HepG2 (cell line): ENCODE results near the gene NIPAL3. TPM values are rescaled to one million over a fixed set of nuclear protein-coding genes. Genes with fewer than 3 reads are reported as not detected.
A peak's percentile ranks its signal among the peaks of the same experiment; 100 is the strongest.

Source experiments
- BCL6 ChIP-seq: IDR thresholded peaks from 2 replicates; pipeline ENCODE4 v1.6.1; 2016; ENCODE audit warnings: missing genetic modification reagents, missing compliant biosample characterization
- CBX5 ChIP-seq: sonication (generic); formaldehyde crosslinking; IDR thresholded peaks from 2 replicates; pipeline ENCODE4 v1.4.0; 2020; ENCODE audit warnings: missing genetic modification reagents, borderline replicate concordance
- CENPT ChIP-seq: sonication (generic); formaldehyde crosslinking; IDR thresholded peaks from 2 replicates; pipeline ENCODE4 v1.8.0; 2022; ENCODE audit warnings: low read depth, mild to moderate bottlenecking, moderate library complexity, missing genetic modification reagents
- EZH2 ChIP-seq: conservative IDR thresholded peaks from 2 replicates; pipeline ENCODE4 v1.6.1; 2012; ENCODE audit warnings: mild to moderate bottlenecking, low read depth, low read length, moderate library complexity
- GATA4 ChIP-seq: sonication (generic); IDR thresholded peaks from 2 replicates; pipeline ENCODE4 v1.6.1; 2016; ENCODE audit warnings: antibody characterized with exemption, low read depth, borderline replicate concordance
- GATAD2A ChIP-seq: IDR thresholded peaks from 2 replicates; pipeline ENCODE4 v1.6.1; 2016
- HMG20A ChIP-seq: IDR thresholded peaks from 2 replicates; pipeline ENCODE4 v1.6.1; 2016; ENCODE audit warnings: borderline replicate concordance
- JARID2 ChIP-seq: sonication (generic); formaldehyde crosslinking; IDR thresholded peaks from 2 replicates; pipeline ENCODE4 v1.8.1; 2023; ENCODE audit warnings: missing genetic modification reagents, inconsistent platforms; ENCODE audit not compliant: insufficient replicate concordance
- MEIS2 ChIP-seq: sonication (generic); formaldehyde crosslinking; IDR thresholded peaks from 2 replicates; pipeline ENCODE4 v1.9.0; 2021; ENCODE audit warnings: mild to moderate bottlenecking, missing genetic modification reagents
- SOX5 ChIP-seq: IDR thresholded peaks from 2 replicates; pipeline ENCODE4 v1.6.1; 2016; ENCODE audit warnings: borderline replicate concordance
- STAG1 ChIP-seq: sonication (generic); formaldehyde crosslinking; IDR thresholded peaks from 2 replicates; pipeline ENCODE4 v1.4.0; 2020; ENCODE audit warnings: missing genetic modification reagents
- TBP ChIP-seq: sonication (generic); formaldehyde crosslinking; IDR thresholded peaks from 2 replicates; pipeline ENCODE4 v1.5.0; 2020; ENCODE audit warnings: missing genetic modification reagents
- TBX2 ChIP-seq: sonication (generic); formaldehyde crosslinking; IDR thresholded peaks from 2 replicates; pipeline ENCODE4 v1.5.0; 2020; ENCODE audit warnings: missing genetic modification reagents, mild to moderate bottlenecking, borderline replicate concordance
- XRCC5 ChIP-seq: fragments of 200-400 bp; formaldehyde crosslinking; optimal IDR thresholded peaks from 2 replicates; pipeline ENCODE3; 2017; ENCODE audit warnings: mild to moderate bottlenecking, low read length
- ZNF124 ChIP-seq: sonication (generic); formaldehyde crosslinking; IDR thresholded peaks from 2 replicates; pipeline ENCODE4 v1.4.0; 2020; ENCODE audit warnings: missing genetic modification reagents
- polyA plus RNA-seq, 8 experiments: library from polyadenylated mRNA; depleted of rRNA in 3 of 8; stranded (reverse) in 7 of 8; unstranded in 1 of 8; fragments of >200 nt; fragmentation: Illumina TruSeq in 4 of 8; extraction: Trizol in 4 of 8; gene quantifications; 2 replicates each; pipeline versions ENCODE4 v1.2.1 to v1.2.3, GENCODE V29; 2011 to 2016; ENCODE audit warnings: low read depth in 4 of 8, missing spikeins in 1 of 8, mixed read lengths in 1 of 8; ENCODE audit not compliant: insufficient read depth in 1 of 8
- total RNA-seq, 5 experiments: library from RNA; depleted of rRNA; stranded (reverse); fragments of >200 nt; fragmentation: Illumina TruSeq; extraction: Trizol; gene quantifications; 2 replicates each; pipeline ENCODE4 v1.2.3, GENCODE V29; 2016; ENCODE audit warnings: low read depth in 1 of 5
- TF ChIP-seq, protein P1 (sequence below): IDR thresholded peaks from 2 replicates; pipeline ENCODE4 v1.6.1; 2016; ENCODE audit warnings: low read depth, missing genetic modification reagents, missing compliant biosample characterization
- TF ChIP-seq, protein P2 (sequence below): IDR thresholded peaks from 2 replicates; pipeline ENCODE4 v1.6.1; 2012; ENCODE audit warnings: inconsistent platforms
- TF ChIP-seq, protein P3 (sequence below): sonication (generic); formaldehyde crosslinking; IDR thresholded peaks from 2 replicates; pipeline ENCODE4 v1.4.0; 2020; ENCODE audit warnings: mild to moderate bottlenecking, missing genetic modification reagents
- TF ChIP-seq, protein P4 (sequence below): IDR thresholded peaks from 2 replicates; pipeline ENCODE4 v1.6.1; 2018; ENCODE audit warnings: missing genetic modification reagents
- TF ChIP-seq, protein P5 (sequence below): sonication (generic); formaldehyde crosslinking; IDR thresholded peaks from 2 replicates; pipeline ENCODE4 v1.4.0; 2020; ENCODE audit warnings: missing genetic modification reagents
- TF ChIP-seq, protein P6 (sequence below): sonication (generic); formaldehyde crosslinking; IDR thresholded peaks from 2 replicates; pipeline ENCODE4 v1.4.0; 2020; ENCODE audit warnings: mild to moderate bottlenecking, missing genetic modification reagents

The NIPAL3 gene
- total and polyA plus RNA-seq, 2 of the 13 experiments (the other 11 are each of a cell fraction or from before 2014, with no cell fraction given), result 5.6 to 8.6 TPM

DNA sequence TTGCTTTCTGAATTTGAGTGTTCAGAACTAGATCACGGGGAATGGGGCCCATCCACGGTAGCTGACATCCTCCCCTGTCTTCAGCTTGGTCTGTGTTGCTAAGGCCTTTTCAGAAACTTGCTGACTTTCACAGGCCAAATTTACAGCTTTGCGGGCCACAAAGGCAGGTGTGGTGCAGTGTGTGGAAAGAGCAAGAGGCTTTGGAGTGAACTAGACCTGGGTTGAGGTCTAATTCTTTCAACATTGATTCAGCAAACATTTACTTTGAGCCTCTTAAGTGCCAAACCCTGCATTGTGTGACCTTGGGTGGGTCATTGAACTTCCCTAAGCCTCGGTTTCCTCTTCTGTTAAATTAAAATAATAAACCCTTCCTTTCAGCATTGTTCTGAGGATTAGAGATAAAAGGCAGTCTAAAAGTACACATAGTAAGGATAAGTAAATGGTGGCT lies 26.3 kb upstream of the NIPAL3 start (continued):
- TF ChIP-seq, protein P1, sequence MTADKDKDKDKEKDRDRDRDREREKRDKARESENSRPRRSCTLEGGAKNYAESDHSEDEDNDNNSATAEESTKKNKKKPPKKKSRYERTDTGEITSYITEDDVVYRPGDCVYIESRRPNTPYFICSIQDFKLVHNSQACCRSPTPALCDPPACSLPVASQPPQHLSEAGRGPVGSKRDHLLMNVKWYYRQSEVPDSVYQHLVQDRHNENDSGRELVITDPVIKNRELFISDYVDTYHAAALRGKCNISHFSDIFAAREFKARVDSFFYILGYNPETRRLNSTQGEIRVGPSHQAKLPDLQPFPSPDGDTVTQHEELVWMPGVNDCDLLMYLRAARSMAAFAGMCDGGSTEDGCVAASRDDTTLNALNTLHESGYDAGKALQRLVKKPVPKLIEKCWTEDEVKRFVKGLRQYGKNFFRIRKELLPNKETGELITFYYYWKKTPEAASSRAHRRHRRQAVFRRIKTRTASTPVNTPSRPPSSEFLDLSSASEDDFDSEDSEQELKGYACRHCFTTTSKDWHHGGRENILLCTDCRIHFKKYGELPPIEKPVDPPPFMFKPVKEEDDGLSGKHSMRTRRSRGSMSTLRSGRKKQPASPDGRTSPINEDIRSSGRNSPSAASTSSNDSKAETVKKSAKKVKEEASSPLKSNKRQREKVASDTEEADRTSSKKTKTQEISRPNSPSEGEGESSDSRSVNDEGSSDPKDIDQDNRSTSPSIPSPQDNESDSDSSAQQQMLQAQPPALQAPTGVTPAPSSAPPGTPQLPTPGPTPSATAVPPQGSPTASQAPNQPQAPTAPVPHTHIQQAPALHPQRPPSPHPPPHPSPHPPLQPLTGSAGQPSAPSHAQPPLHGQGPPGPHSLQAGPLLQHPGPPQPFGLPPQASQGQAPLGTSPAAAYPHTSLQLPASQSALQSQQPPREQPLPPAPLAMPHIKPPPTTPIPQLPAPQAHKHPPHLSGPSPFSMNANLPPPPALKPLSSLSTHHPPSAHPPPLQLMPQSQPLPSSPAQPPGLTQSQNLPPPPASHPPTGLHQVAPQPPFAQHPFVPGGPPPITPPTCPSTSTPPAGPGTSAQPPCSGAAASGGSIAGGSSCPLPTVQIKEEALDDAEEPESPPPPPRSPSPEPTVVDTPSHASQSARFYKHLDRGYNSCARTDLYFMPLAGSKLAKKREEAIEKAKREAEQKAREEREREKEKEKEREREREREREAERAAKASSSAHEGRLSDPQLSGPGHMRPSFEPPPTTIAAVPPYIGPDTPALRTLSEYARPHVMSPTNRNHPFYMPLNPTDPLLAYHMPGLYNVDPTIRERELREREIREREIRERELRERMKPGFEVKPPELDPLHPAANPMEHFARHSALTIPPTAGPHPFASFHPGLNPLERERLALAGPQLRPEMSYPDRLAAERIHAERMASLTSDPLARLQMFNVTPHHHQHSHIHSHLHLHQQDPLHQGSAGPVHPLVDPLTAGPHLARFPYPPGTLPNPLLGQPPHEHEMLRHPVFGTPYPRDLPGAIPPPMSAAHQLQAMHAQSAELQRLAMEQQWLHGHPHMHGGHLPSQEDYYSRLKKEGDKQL, result 0 out of 2 replicates have a peak, but pooled peaks have one; percentile 23
- TF ChIP-seq GATA4 (no peak), HMG20A (CRISPR knock-in tag) (no peak), XRCC5 (no peak), GATAD2A (peak; percentile 30; the same call in 1 of the 2 replicates), ZNF124 (CRISPR knock-in tag) (no peak), MEIS2 (no peak), JARID2 (CRISPR knock-in tag) (no peak), EZH2 (no peak), BCL6 (peak; percentile 41; the same call in 1 of the 2 replicates), TBP (CRISPR knock-in tag) (no peak), STAG1 (no peak), TBX2 (CRISPR knock-in tag) (0 out of 2 replicates have a peak, but pooled peaks have one; percentile 26), SOX5 (CRISPR knock-in tag) (peak; percentile 55; the same call in 1 of the 2 replicates), CENPT (CRISPR knock-in tag) (no peak), CBX5 (CRISPR knock-in tag) (no peak)
- TF ChIP-seq, protein P2, sequence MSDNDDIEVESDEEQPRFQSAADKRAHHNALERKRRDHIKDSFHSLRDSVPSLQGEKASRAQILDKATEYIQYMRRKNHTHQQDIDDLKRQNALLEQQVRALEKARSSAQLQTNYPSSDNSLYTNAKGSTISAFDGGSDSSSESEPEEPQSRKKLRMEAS, result no peak
- TF ChIP-seq, protein P3, sequence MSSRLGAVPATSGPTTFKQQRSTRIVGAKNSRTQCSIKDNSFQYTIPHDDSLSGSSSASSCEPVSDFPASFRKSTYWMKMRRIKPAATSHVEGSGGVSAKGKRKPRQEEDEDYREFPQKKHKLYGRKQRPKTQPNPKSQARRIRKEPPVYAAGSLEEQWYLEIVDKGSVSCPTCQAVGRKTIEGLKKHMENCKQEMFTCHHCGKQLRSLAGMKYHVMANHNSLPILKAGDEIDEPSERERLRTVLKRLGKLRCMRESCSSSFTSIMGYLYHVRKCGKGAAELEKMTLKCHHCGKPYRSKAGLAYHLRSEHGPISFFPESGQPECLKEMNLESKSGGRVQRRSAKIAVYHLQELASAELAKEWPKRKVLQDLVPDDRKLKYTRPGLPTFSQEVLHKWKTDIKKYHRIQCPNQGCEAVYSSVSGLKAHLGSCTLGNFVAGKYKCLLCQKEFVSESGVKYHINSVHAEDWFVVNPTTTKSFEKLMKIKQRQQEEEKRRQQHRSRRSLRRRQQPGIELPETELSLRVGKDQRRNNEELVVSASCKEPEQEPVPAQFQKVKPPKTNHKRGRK (CRISPR knock-in tag), result no peak
- TF ChIP-seq, protein P4, sequence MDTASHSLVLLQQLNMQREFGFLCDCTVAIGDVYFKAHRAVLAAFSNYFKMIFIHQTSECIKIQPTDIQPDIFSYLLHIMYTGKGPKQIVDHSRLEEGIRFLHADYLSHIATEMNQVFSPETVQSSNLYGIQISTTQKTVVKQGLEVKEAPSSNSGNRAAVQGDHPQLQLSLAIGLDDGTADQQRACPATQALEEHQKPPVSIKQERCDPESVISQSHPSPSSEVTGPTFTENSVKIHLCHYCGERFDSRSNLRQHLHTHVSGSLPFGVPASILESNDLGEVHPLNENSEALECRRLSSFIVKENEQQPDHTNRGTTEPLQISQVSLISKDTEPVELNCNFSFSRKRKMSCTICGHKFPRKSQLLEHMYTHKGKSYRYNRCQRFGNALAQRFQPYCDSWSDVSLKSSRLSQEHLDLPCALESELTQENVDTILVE (CRISPR knock-in tag), result no peak
- TF ChIP-seq, protein P5, sequence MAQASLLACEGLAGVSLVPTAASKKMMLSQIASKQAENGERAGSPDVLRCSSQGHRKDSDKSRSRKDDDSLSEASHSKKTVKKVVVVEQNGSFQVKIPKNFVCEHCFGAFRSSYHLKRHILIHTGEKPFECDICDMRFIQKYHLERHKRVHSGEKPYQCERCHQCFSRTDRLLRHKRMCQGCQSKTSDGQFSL (CRISPR knock-in tag), result no peak
- TF ChIP-seq, protein P6, sequence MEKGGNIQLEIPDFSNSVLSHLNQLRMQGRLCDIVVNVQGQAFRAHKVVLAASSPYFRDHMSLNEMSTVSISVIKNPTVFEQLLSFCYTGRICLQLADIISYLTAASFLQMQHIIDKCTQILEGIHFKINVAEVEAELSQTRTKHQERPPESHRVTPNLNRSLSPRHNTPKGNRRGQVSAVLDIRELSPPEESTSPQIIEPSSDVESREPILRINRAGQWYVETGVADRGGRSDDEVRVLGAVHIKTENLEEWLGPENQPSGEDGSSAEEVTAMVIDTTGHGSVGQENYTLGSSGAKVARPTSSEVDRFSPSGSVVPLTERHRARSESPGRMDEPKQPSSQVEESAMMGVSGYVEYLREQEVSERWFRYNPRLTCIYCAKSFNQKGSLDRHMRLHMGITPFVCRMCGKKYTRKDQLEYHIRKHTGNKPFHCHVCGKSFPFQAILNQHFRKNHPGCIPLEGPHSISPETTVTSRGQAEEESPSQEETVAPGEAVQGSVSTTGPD (CRISPR knock-in tag), result no peak
